Upper lobe of left lung (tissue), 6 donors: ENCODE measurements around the gene TMEM139. TPM values are rescaled to one million over a fixed set of nuclear protein-coding genes. Genes with fewer than 3 reads are reported as not detected.
A peak's percentile ranks its signal among the peaks of the same experiment; 100 is the strongest.

ENCODE experiments used
- ATAC-seq, 2 donors: fragments of 200-7000 bp; cut with Tn5 transposase; one replicate each; pipeline ENCODE4 v1.9.1; 2022; ENCODE audit warnings: mild to moderate bottlenecking in 2 of 2, moderate library complexity in 2 of 2; ENCODE audit not compliant: low FRiP score in 2 of 2
- DNase-seq, 2 donors: peaks; one replicate each; pipeline ENCODE4 v3.0.0-alpha.2; 2019 to 2020
- H3K27ac ChIP-seq, 4 donors: fragments of 200-600 bp; sonication (generic); one replicate each; pipeline ENCODE4 v1.5.1; 2016 to 2019
- H3K27me3 ChIP-seq, 4 donors: fragments of 200-600 bp; sonication (generic); one replicate each; pipeline ENCODE4 v1.5.1; 2017 to 2019
- H3K36me3 ChIP-seq, 4 donors: fragments of 200-600 bp; sonication (generic); one replicate each; pipeline ENCODE4 v1.5.1; 2016 to 2019
- H3K4me1 ChIP-seq, 4 donors: fragments of 200-600 bp; sonication (generic); one replicate each; pipeline ENCODE4 v1.5.1; 2018 to 2019
- H3K4me3 ChIP-seq, 4 donors: fragments of 200-600 bp; sonication (generic); one replicate each; pipeline ENCODE4 v1.5.1; 2017 to 2019; ENCODE audit warnings: mild to moderate bottlenecking in 2 of 4, moderate library complexity in 1 of 4
- H3K9me3 ChIP-seq, 4 donors: fragments of 200-600 bp; sonication (generic); one replicate each; pipeline ENCODE4 v1.5.1; 2018 to 2019
- EP300 ChIP-seq, 4 donors: sonication (generic); formaldehyde crosslinking; IDR thresholded peaks; one replicate each; pipeline ENCODE4 v1.5.1; 2017; ENCODE audit warnings: antibody characterized with exemption in 4 of 4, control low read depth in 2 of 4
- POLR2A ChIP-seq, 4 donors: fragments of 450-650 bp; IDR thresholded peaks; one replicate each; pipeline ENCODE4 v1.5.1; 2016 to 2017; ENCODE audit warnings: antibody characterized with exemption in 4 of 4, mild to moderate bottlenecking in 2 of 4
- POLR2AphosphoS5 ChIP-seq, 2 donors: sonication (generic); formaldehyde crosslinking; IDR thresholded peaks; one replicate each; pipeline ENCODE4 v1.5.1; 2017; ENCODE audit warnings: antibody characterized with exemption in 2 of 2
- WGBS, 2 donors: methylation state at CpG; one replicate each; pipeline ENCODE4 v1.1.5; 2017 to 2018; 5-methylcytosine and 5-hydroxymethylcytosine counted together
- total RNA-seq, 6 donors: library from RNA; depleted of rRNA in 4 of 6; stranded (reverse); fragments of >200 nt in 4 of 6; gene quantifications; one replicate each; pipeline versions ENCODE4 v1.1.0 to v1.2.1, GENCODE V29; 2016 to 2021
- TF ChIP-seq, protein P1 (sequence below), 6 experiments: fragments of 450-650 bp in 4 of 6; fragments of 200-600 bp in 2 of 6; sonication (generic) in 2 of 6; IDR thresholded peaks; one replicate each; pipeline ENCODE4 v1.5.1; 2016 to 2019; ENCODE audit warnings: antibody characterized with exemption in 6 of 6
- donor health status: DM: no; HTN: no; CAD: no; lungs with moderate emphysema.
- donor health status: DM: no; HTN: yes; CAD: no; lungs with severe emphysema.

The TMEM139 gene
- total RNA-seq, 6 donors from 2014 or later: 13.6 to 52.7 (median 33.0) TPM

DNA sequence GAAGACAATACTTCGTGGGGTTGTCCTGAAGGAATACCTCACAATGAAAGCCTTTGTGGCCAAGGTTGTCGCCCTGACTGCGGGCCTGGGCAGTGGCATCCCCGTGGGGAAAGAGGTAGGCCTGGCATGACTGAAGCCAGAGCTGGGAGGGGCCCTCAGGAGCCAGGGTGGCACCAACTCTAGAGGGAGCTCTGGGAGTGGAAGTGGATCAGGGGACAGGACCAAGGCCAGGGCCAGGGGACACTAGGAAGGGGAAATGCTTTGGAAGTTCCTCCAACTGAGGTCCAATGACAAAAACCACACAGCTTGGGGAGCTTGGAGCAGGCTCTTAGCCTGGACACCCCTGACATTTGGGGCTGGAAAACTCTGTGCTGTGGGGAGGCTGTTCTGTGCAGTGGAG is 37.0 kb downstream of the TMEM139 start:
- TF ChIP-seq, protein P1, sequence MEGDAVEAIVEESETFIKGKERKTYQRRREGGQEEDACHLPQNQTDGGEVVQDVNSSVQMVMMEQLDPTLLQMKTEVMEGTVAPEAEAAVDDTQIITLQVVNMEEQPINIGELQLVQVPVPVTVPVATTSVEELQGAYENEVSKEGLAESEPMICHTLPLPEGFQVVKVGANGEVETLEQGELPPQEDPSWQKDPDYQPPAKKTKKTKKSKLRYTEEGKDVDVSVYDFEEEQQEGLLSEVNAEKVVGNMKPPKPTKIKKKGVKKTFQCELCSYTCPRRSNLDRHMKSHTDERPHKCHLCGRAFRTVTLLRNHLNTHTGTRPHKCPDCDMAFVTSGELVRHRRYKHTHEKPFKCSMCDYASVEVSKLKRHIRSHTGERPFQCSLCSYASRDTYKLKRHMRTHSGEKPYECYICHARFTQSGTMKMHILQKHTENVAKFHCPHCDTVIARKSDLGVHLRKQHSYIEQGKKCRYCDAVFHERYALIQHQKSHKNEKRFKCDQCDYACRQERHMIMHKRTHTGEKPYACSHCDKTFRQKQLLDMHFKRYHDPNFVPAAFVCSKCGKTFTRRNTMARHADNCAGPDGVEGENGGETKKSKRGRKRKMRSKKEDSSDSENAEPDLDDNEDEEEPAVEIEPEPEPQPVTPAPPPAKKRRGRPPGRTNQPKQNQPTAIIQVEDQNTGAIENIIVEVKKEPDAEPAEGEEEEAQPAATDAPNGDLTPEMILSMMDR (IDR thresholded peaks at IDR 0.05): peak in 1 of 6 experiments; percentile 22
- TF ChIP-seq EP300 (IDR thresholded peaks at IDR 0.05) (no peak), POLR2AphosphoS5 (IDR thresholded peaks at IDR 0.05) (no peak), POLR2A (IDR thresholded peaks at IDR 0.05) (no peak)
- Histone ChIP-seq H3K4me1 (peaks cover 0 to 6% (median 0%) of the 10 kb centered on the region in 4 donors), H3K36me3 (no peaks in the 10 kb centered on the region), H3K4me3 (no peak overlapping the region), H3K27me3 (no peaks in the 10 kb centered on the region), H3K27ac (no peak overlapping the region), H3K9me3 (no peaks in the 10 kb centered on the region)
- DNase-seq (peak in 1 of 2 donors; percentile 49), ATAC-seq (peak; percentile 52 to 73)
- 87 to 93% methylated on average over 4 of the region's 4 CpGs for WGBS, 2 donors

- no peak overlapping the region for H3K27ac ChIP-seq
- DNase-seq (peak in 1 of 2 donors; percentile 58), ATAC-seq (no peak)
- peaks cover 0 to 6% (median 0%) of the 10 kb centered on the region in 4 donors for H3K4me1 ChIP-seq
- WGBS, 2 donors: 66 to 74% methylated on average over 23 of the region's 23 CpGs
- H3K36me3 ChIP-seq: no peaks in the 10 kb centered on the region
- no peak overlapping the region for H3K4me3 ChIP-seq
- TF ChIP-seq, protein P1 (IDR thresholded peaks at IDR 0.05): no peak
- TF ChIP-seq POLR2AphosphoS5 (IDR thresholded peaks at IDR 0.05) (no peak), POLR2A (IDR thresholded peaks at IDR 0.05) (no peak), EP300 (IDR thresholded peaks at IDR 0.05) (no peak)
- H3K9me3 ChIP-seq: no peaks in the 10 kb centered on the region
- H3K27me3 ChIP-seq: no peaks in the 10 kb centered on the region
Measured at GRCh38 chr7:143322760-143323633, 38.2 kb downstream of the TMEM139 start.

DNA sequence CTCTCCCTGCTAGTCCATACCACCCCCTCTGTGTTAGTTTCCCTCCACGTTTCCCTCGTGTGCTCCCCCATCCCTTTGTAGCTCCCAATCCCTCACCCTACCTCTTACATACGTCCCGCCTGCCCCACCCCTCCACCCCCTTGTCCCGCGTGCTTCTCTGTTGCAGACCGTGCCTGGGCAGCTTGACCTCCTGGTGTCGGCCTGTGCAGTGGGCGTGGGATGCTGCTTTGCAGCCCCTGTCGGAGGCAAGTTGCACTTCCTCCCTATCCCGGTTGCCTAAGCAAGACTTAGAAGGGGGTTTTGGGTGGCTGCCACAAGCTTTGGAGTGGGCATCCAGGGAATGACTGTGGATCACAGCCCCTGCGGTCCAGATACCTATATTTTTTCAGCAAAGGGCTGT is 38.9 kb downstream of the TMEM139 start:
- no peak for ATAC-seq
- H3K27me3 ChIP-seq: no peaks in the 10 kb centered on the region
- H3K36me3 ChIP-seq: no peaks in the 10 kb centered on the region
- no peak for TF ChIP-seq EP300 (IDR thresholded peaks at IDR 0.05)
- TF ChIP-seq, protein P1 (IDR thresholded peaks at IDR 0.05): no peak
- no peak for TF ChIP-seq POLR2AphosphoS5 (IDR thresholded peaks at IDR 0.05)
- TF ChIP-seq POLR2A (IDR thresholded peaks at IDR 0.05): no peak
- DNase-seq: peak in 1 of 2 donors; percentile 48
- H3K4me1 ChIP-seq: peaks cover 0 to 6% (median 0%) of the 10 kb centered on the region in 4 donors
- no peaks in the 10 kb centered on the region for H3K9me3 ChIP-seq
- H3K4me3 ChIP-seq: no peak overlapping the region
- H3K27ac ChIP-seq: no peak overlapping the region
- 63 to 76% methylated on average over 12 of the region's 12 CpGs for WGBS, 2 donors

GRCh38 chr7:143325240-143325639 is 40.5 kb downstream of the TMEM139 start:
- WGBS, 2 donors: 43 to 60% methylated on average over 2 of the region's 2 CpGs
- H3K4me3 ChIP-seq: no peak overlapping the region
- no peaks in the 10 kb centered on the region for H3K9me3 ChIP-seq
- peaks cover 0 to 6% (median 0%) of the 10 kb centered on the region in 4 donors for H3K4me1 ChIP-seq
- no peak overlapping the region for H3K27ac ChIP-seq
- no peaks in the 10 kb centered on the region for H3K27me3 ChIP-seq
- H3K36me3 ChIP-seq: no peaks in the 10 kb centered on the region
- no peak for TF ChIP-seq EP300 (IDR thresholded peaks at IDR 0.05)
- TF ChIP-seq, protein P1 (IDR thresholded peaks at IDR 0.05): no peak
- no peak for TF ChIP-seq POLR2AphosphoS5 (IDR thresholded peaks at IDR 0.05)
- no peak for TF ChIP-seq POLR2A (IDR thresholded peaks at IDR 0.05)
- DNase-seq: no peak
- ATAC-seq: no peak
